HG03432 (cell line): Measurements from ENCODE around the gene TRAPPC12.
A peak's percentile ranks its signal among the peaks of the same experiment; 100 is the strongest.
"Not testable (repeated sequence)": the region's sequence is repeated elsewhere in the genome, so short reads cannot be mapped to it uniquely, and the experiment has no call there.

Source experiments
- ATAC-seq: cut with Tn5 transposase; IDR thresholded peaks from one replicate; pipeline ENCODE4 v1.9.1; 2021; ENCODE audit warnings: mild to moderate bottlenecking, moderate library complexity; ENCODE audit not compliant: unreplicated experiment

Gene TRAPPC12

GRCh38 chr2:3368261-3368722 is 11.2 kb upstream of the TRAPPC12 start:
- no peak for ATAC-seq

DNA sequence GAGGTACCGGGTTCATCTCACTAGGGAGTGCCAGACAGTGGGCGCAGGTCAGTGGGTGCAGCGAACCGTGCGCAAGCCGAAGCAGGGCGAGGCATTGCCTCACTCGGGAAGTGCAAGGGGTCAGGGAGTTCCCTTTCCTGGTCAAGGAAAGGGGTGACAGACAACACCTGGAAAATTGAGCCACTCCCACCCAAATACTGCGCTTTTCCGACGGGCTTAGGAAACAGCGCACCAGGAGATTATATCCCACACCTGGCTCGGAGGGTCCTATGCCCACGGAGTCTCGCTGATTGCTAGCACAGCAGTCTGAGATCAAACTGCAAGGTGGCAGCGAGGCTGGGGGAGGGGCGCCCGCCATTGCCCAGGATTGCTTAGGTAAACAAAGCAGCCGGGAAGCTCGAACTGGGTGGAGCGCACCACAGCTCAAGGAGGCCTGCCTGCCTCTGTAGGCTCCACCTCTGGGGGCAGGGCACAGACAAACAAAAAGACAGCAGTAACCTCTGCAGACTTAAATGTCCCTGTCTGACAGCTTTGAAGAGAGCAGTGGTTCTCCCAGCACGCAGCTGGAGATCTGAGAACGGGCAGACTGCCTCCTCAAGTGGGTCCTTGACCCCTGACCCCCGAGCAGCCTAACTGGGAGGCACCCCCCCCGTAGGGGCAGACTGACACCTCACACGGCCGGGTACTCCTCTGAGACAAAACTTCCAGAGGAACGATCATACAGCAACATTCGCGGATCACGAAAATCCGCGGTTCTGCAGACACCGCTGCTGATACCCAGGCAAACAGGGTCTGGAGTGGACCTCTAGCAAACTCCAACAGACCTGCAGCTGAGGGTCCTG is 9.9 kb upstream of the TRAPPC12 start:
- ATAC-seq = not testable (repeated sequence)

DNA sequence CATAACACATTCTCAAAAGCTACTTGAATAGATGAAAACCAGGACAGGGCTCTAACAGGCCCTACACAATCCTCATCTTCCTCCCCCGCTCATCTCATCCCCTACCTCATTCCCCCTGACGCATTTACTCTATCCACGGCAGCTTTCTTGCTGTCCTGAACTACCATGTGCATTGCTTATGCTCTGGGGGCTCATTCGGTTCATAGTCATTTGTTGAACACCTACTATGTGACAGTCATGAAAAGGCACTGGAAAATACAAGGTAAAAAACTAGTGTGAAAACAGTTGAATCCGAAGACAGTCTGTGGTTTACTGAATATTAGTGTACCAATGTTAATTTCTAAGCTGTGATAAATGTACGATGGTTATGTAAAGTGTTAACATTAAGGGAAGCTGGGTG is 2.7 kb upstream of the TRAPPC12 start:
- ATAC-seq = no peak

GRCh38 chr2:3377279-3377611 is 2.2 kb upstream of the TRAPPC12 start:
- ATAC-seq = peak; percentile 22

DNA sequence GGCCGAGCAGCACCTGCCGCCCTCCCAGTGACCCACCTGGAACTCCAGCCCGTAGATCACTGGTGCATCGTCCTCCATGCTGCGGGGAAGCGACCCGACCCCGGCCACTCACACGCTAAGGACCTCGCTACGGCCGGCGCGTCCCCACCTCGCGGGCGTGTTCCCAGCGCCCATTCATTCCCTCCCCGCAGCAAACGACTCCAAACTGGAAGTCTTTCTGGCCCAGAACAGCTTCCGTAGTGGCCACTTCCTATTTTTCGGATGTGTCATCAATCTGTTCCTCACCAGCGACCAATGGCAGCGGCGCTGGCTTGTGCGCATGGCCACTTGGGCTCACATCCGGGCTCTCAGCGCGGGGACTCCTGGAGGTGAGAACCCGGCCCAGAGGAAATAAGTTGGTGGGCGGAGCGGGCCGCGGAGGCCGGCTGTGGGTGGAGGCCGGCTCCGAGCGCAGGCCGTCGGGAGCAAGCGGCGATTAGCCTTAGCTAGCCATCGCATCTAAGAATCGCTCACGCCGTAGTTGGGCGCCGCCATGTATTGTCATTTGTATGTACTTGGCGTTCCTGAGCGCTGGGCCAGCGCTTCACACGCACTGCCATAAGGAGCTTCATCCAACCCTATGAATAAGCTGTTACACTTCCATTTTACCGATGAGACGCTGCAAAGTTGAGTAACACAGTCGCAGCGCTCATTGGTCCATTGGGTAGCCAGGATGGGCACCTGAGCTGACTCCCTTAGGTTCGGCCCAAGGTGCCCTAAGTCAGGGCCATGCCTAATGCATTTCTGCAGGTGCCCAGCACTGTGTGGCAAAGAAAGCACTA is 1.7 kb upstream of the TRAPPC12 start, which contains the start of gene EIPR1:
Gene EIPR1 (minus strand): TSS at position 207 of the 821 bp plus-strand sequence. CDS start 129 bp downstream, at position 78.
- peak; percentile 87 for ATAC-seq

- no peak for ATAC-seq
These were observed 201 bp upstream of the TRAPPC12 start for GRCh38 chr2:3379339-3379646.

DNA sequence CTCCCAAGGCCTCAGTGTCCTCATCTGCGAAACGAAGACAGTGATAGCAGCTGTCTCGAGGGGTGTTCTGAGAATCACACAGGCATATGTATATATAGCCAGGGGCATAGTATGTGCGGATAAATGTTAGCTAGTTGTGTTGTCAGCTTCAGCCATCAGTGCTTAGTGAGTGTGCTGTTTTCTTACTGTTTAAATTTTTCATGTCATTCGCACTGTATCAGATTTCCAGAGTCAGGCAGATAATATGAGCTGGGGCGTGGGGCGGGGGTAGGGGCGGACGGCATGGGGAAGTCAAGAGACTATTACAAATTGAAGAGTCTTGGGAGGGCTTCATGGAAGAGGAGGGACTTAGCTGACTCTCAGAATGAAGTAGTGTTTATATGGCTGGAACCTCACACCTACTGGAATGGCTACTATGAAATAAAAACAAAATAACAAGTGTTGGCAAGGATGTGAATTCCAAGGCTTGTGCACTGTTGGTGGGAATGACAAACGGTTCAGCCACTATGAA is 7.0 kb downstream of the TRAPPC12 start:
- ATAC-seq = no peak

DNA sequence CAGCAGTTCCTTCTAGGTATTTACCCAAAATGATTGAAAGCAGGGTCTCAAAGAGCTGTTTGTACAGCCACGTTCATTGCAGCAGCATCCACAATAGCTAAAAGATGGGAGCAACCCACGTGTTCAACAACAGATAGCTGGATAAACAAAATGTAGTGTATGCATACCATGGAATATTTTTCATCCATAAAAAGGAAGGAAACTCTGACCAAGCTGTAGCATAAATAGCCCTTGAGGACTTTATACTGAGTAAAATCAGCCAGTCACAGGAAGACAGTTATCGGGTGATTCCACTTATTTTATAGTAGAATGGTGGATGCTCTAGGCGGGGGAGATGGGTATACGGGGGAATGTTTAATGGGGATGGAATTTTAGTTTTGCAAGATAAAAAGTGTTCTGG is 7.5 kb downstream of the TRAPPC12 start:
- no peak for ATAC-seq

- no peak for ATAC-seq
These were observed 8.3 kb downstream of the TRAPPC12 start for GRCh38 chr2:3387644-3388411.

GRCh38 chr2:3388412-3388738 is 8.9 kb downstream of the TRAPPC12 start:
- no peak for ATAC-seq

DNA sequence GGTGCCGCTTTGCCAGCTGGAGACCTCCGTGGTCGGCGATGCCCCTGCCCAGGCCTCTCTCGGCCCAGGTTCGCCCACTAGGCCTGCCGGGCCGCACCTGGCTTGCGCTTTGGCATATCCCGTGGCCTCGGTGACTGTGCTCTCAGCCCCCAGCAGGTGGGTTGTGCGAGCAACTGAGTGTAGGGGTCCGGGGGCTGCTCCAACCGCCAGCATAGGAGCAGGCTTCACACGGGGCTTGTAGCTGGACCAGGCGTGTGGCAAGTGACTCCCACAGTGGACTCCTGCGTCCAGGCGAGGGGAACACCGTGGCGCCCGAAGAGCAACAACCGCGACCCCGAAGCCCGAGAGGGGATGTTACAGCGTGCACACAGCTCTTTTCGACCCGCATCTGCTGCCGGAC is 9.7 kb downstream of the TRAPPC12 start:
- no peak for ATAC-seq

GRCh38 chr2:3390041-3390440 is 10.5 kb downstream of the TRAPPC12 start:
- no peak for ATAC-seq

DNA sequence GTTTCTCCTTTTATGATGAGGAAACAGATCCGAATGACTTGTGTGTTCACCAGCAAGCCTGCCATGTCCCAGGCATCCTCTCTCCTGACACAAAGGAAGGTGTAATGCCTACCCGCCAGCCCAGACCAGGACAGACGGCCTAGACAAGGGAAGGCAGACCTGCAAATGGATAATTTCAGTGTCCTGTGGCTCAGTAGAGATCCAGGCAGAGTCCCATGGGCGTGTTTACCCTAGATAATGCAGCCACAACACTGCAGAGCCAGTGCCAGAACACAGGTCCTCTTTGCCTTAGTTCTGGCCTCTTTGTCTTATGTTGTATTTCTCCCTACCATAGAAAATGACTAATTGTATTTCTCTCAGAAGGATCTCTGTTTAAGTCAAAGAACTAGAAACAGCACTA is 12.7 kb downstream of the TRAPPC12 start:
- no peak for ATAC-seq

GRCh38 chr2:3396920-3397559 is 17.5 kb downstream of the TRAPPC12 start:
- ATAC-seq = peak; percentile 59

GRCh38 chr2:3398857-3399256 is 19.4 kb downstream of the TRAPPC12 start:
- ATAC-seq = no peak

- no peak for ATAC-seq
These were observed 19.9 kb downstream of the TRAPPC12 start for GRCh38 chr2:3399381-3399780.

DNA sequence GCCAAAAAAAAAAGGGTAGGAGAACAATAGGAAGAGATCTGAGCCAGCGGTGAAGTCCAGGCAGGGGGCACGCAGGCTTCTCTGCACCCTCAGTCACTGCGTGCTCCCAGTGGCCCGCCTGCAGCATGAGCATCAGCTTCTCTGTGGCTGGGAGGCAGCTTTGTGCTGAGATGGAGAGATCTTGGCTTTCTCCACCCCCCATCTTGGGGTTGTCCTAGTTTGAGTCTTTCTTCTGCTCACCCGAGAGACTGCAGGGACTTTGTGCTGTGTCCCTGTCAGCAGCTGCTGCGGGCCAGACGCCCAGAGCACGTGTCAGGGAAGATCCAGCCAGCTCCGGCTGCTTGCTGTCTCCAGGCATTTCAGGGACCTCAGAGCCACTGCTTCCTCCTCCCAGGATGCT is 20.3 kb downstream of the TRAPPC12 start:
- ATAC-seq = no peak

DNA sequence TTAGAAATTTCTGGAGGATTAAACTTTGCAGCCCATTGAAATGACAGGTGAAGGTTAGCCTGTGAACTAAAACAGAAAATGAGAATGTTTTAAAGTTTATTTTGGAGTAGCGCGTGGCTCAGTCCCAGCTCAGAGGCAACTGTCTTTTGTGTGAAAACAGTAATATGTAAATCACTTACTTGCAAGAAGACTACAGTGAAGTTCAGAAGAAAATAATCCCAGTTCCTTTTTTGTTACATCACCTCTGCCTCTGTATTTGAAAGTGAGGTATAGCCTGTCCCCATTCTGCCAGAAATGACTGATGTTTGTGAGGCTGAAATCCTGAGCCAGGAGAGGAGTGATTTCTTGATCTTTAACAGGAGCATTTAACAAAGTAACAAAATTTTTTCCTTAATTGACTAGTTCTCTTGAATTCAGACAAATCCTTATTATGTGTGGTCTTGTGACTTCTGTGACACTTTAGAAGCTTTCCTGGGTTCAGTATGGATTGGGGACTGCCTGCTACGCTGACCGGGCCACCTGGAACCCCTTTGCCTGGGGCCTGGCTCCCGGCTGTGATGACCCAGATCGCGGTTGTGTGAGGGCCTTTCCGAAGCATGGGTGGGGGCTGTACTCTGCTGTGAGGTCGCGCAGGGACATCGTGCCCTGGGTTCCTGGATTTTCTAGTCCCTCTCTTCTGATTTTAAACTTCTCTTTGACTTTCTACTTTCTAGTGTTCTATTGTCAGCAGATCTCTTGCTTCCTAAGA is 24.3 kb downstream of the TRAPPC12 start:
- peak; percentile 99 for ATAC-seq

GRCh38 chr2:3404349-3404894 is 24.9 kb downstream of the TRAPPC12 start:
- ATAC-seq = no peak

DNA sequence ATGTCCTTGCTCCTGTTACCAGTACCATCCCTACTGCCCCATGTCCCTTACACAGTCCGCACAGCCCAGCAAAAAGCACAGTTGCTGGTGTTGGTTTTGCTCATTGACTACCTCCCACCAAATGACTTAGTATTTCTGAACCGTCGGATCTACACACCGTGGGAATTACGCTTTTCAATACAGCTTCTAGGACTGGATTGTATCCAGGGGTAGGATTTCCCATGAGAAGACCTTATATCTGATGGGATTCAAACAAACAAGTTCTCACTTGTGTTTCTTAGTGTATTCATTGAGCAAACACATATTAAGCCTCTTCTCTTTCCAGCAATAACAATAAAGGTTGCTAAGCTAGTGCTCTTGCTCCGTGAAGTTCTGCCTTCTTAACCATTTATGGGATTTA is 25.8 kb downstream of the TRAPPC12 start:
- ATAC-seq = no peak
